ENCODE measurements around the gene RBM17.

Gene RBM17

GRCh38 chr10:6058682-6059475 is 30.0 kb upstream of the RBM17 start:
- Histone ChIP-seq H3K27ac (replicated peaks) (no peak overlapping the region), H3K27me3 (ENCODE audit: insufficient read depth, poor library complexity, severe bottlenecking) (no peaks in the 10 kb centered on the region), H3K4me3 (replicated peaks; ENCODE audit: insufficient read depth, low read length) (no peak overlapping the region)
- TF ChIP-seq POLR2AphosphoS5 (IDR thresholded peaks at IDR 0.05; ENCODE audit: low read depth), result no peak
- DNase-seq (ENCODE audit: low read depth in 1 of 2, low spot score in 1 of 2), result no peak

GRCh38 chr10:6059506-6059905 is 29.3 kb upstream of the RBM17 start:
- Histone ChIP-seq H3K27ac (replicated peaks) (no peak overlapping the region), H3K27me3 (ENCODE audit: insufficient read depth, poor library complexity, severe bottlenecking) (no peaks in the 10 kb centered on the region), H3K4me3 (replicated peaks; ENCODE audit: insufficient read depth, low read length) (no peak overlapping the region)
- TF ChIP-seq POLR2AphosphoS5 (IDR thresholded peaks at IDR 0.05; ENCODE audit: low read depth), result no peak
- TF ChIP-seq, protein P1, sequence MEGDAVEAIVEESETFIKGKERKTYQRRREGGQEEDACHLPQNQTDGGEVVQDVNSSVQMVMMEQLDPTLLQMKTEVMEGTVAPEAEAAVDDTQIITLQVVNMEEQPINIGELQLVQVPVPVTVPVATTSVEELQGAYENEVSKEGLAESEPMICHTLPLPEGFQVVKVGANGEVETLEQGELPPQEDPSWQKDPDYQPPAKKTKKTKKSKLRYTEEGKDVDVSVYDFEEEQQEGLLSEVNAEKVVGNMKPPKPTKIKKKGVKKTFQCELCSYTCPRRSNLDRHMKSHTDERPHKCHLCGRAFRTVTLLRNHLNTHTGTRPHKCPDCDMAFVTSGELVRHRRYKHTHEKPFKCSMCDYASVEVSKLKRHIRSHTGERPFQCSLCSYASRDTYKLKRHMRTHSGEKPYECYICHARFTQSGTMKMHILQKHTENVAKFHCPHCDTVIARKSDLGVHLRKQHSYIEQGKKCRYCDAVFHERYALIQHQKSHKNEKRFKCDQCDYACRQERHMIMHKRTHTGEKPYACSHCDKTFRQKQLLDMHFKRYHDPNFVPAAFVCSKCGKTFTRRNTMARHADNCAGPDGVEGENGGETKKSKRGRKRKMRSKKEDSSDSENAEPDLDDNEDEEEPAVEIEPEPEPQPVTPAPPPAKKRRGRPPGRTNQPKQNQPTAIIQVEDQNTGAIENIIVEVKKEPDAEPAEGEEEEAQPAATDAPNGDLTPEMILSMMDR (IDR thresholded peaks at IDR 0.05; ENCODE audit: insufficient read depth, low read length), result no peak
- TF ChIP-seq, protein P2, sequence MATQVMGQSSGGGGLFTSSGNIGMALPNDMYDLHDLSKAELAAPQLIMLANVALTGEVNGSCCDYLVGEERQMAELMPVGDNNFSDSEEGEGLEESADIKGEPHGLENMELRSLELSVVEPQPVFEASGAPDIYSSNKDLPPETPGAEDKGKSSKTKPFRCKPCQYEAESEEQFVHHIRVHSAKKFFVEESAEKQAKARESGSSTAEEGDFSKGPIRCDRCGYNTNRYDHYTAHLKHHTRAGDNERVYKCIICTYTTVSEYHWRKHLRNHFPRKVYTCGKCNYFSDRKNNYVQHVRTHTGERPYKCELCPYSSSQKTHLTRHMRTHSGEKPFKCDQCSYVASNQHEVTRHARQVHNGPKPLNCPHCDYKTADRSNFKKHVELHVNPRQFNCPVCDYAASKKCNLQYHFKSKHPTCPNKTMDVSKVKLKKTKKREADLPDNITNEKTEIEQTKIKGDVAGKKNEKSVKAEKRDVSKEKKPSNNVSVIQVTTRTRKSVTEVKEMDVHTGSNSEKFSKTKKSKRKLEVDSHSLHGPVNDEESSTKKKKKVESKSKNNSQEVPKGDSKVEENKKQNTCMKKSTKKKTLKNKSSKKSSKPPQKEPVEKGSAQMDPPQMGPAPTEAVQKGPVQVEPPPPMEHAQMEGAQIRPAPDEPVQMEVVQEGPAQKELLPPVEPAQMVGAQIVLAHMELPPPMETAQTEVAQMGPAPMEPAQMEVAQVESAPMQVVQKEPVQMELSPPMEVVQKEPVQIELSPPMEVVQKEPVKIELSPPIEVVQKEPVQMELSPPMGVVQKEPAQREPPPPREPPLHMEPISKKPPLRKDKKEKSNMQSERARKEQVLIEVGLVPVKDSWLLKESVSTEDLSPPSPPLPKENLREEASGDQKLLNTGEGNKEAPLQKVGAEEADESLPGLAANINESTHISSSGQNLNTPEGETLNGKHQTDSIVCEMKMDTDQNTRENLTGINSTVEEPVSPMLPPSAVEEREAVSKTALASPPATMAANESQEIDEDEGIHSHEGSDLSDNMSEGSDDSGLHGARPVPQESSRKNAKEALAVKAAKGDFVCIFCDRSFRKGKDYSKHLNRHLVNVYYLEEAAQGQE (IDR thresholded peaks at IDR 0.05; ENCODE audit: insufficient replicate concordance, low read depth), result no peak
- TF ChIP-seq GABPA (IDR thresholded peaks at IDR 0.05; ENCODE audit: low read depth), result no peak
- TF ChIP-seq SPI1 (IDR thresholded peaks at IDR 0.05; ENCODE audit: borderline replicate concordance, low read depth), result no peak
- DNase-seq (ENCODE audit: low read depth in 1 of 2, low spot score in 1 of 2), result no peak

DNA sequence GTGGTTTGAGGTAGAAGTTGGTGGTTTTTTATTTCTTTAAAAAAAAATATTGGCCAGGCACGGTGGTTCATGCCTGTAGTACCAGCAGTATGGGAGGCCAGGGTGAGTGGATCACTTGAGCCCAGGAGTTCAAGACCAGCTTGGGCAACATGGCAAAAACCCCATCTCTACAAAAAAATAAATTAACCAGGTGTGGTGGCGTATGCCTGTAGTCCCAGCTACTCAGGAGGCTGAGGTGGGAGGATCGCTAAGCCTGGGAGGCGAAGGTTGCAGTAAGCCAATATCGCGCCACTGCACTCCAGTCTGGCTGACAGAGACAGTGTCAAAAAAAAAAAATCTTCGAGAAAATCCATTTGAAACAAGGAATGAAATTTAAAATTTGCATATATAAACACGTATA is 27.8 kb upstream of the RBM17 start:
- TF ChIP-seq, protein P1 (IDR thresholded peaks at IDR 0.05; ENCODE audit: insufficient read depth, low read length), result no peak
- TF ChIP-seq POLR2AphosphoS5 (IDR thresholded peaks at IDR 0.05; ENCODE audit: low read depth) (no peak), SPI1 (IDR thresholded peaks at IDR 0.05; ENCODE audit: borderline replicate concordance, low read depth) (no peak), GABPA (IDR thresholded peaks at IDR 0.05; ENCODE audit: low read depth) (no peak)
- TF ChIP-seq, protein P2 (IDR thresholded peaks at IDR 0.05; ENCODE audit: insufficient replicate concordance, low read depth), result no peak
- DNase-seq (ENCODE audit: low read depth in 1 of 2, low spot score in 1 of 2), result no peak
- no peaks in the 10 kb centered on the region for H3K27me3 ChIP-seq (ENCODE audit: insufficient read depth, poor library complexity, severe bottlenecking)
- no peak overlapping the region for H3K4me3 ChIP-seq (replicated peaks; ENCODE audit: insufficient read depth, low read length)
- H3K27ac ChIP-seq (replicated peaks), result no peak overlapping the region

DNA sequence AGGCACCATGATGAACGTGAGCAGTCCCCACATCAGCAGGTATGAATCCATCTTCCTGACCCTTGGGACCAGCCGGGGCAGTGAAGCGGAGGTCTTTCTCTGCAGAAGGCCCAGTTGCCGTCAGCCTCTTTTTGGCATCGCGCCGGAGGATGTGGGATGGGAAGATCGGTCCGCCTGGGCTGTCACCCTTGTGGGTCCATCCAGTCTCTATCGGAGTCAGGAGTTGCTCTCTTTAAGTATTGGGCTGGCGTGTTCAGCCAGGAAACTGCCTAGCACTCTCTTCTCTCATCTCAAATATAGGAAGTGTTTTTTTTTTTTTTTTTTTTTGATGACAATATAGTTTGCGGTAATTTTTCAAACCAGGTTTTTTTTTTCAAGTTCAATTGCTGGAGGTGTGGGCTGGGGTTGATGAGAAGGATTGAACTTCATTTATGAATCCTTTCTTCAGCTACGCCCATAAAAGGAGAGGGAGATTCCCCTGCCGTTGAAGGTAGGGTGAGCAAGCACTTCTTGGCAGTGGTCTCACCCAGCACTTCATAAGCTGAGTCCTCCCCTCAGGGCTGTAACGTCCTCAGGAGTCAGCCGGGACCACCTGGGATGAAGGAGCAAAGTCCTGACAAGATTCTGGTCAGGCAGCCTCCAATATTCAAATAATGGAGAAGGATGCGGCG is 26.6 kb upstream of the RBM17 start, which contains the start of gene IL2RA:
IL2RA (minus strand) TSS at position 267 of the 671 bp plus-strand sequence; CDS start at position 51, 216 bp downstream.
- Histone ChIP-seq H3K27ac (replicated peaks) (no peak within 1 kb of the TSS), H3K4me3 (replicated peaks; ENCODE audit: insufficient read depth, low read length) (no peak within 1 kb of the TSS), H3K27me3 (ENCODE audit: insufficient read depth, poor library complexity, severe bottlenecking) (no peaks in the 10 kb centered on the region)
- no peak for DNase-seq (ENCODE audit: low read depth in 1 of 2, low spot score in 1 of 2)
- TF ChIP-seq GABPA (IDR thresholded peaks at IDR 0.05; ENCODE audit: low read depth), result no peak
- TF ChIP-seq, protein P1 (IDR thresholded peaks at IDR 0.05; ENCODE audit: insufficient read depth, low read length), result no peak
- TF ChIP-seq, protein P2 (IDR thresholded peaks at IDR 0.05; ENCODE audit: insufficient replicate concordance, low read depth), result no peak
- TF ChIP-seq SPI1 (IDR thresholded peaks at IDR 0.05; ENCODE audit: borderline replicate concordance, low read depth), result no peak
- TF ChIP-seq POLR2AphosphoS5 (IDR thresholded peaks at IDR 0.05; ENCODE audit: low read depth), result no peak

Measured in HL-60 (cell line).